PC-9 (cell line): Measurements from ENCODE around the gene ATP8B3. TPM values are rescaled to one million over a fixed set of nuclear protein-coding genes. Genes with fewer than 3 reads are reported as not detected.

ENCODE experiments used
- BruUV-seq: library from RNA; stranded (reverse); fragments of 400-500 nt; replicated peaks from 2 replicates; lab custom pipeline; 2021; lab: Mats Ljungman, UMichigan
- CTCF ChIA-PET: fragments of 300-600 bp; sonication (Branson Sonifier 250); formaldehyde crosslinking; loops from one replicate; lab custom pipeline; 2022; ENCODE audit warnings: antibody characterized with exemption; lab: Charles Lee
- POLR2A ChIA-PET: fragments of 300-600 bp; sonication (Branson Sonifier 250); formaldehyde crosslinking; loops from one replicate; lab custom pipeline; 2022; ENCODE audit warnings: antibody characterized with exemption; ENCODE audit not compliant: unreplicated experiment; lab: Charles Lee
- DNase-seq, 2 experiments: peaks; one replicate each; pipeline versions ENCODE4 v3.0.0 to v3.0.0-alpha.2; 2015 to 2022; ENCODE audit warnings: mixed read lengths in 1 of 2
- H2AFZ ChIP-seq: fragments of 200-600 bp; sonication (generic); 2 replicates; pipeline ENCODE4 v1.8.1; 2017; ENCODE audit warnings: antibody characterized with exemption
- H3F3A ChIP-seq: fragments of 200-600 bp; sonication (generic); 2 replicates; pipeline ENCODE4 v1.8.1; 2017; ENCODE audit warnings: antibody characterized with exemption, mild to moderate bottlenecking, low read depth; ENCODE audit not compliant: insufficient read depth
- H3K27ac ChIP-seq: fragments of 200-600 bp; sonication (generic); 2 replicates; pipeline ENCODE4 v1.6.1; 2016; ENCODE audit warnings: mixed run types
- H3K27me3 ChIP-seq: fragments of 200-600 bp; sonication (generic); 2 replicates; pipeline ENCODE4 v1.6.1; 2016; ENCODE audit warnings: low read depth, mixed run types; ENCODE audit not compliant: insufficient read depth
- H3K36me3 ChIP-seq: fragments of 200-600 bp; sonication (generic); 2 replicates; pipeline ENCODE4 v1.6.1; 2016; ENCODE audit warnings: low read depth, mixed run types
- H3K4me1 ChIP-seq: fragments of 200-600 bp; sonication (generic); replicated peaks from 2 replicates; pipeline ENCODE4 v1.6.1; 2016; ENCODE audit warnings: mixed run types; ENCODE audit not compliant: insufficient read depth
- H3K4me2 ChIP-seq: fragments of 200-600 bp; sonication (generic); 2 replicates; pipeline ENCODE4 v1.6.1; 2017; ENCODE audit warnings: mixed run types
- H3K4me3 ChIP-seq: fragments of 200-600 bp; sonication (generic); 2 replicates; pipeline ENCODE4 v1.6.1; 2016; ENCODE audit warnings: mixed run types
- H3K79me2 ChIP-seq: fragments of 200-600 bp; sonication (generic); 2 replicates; pipeline ENCODE4 v1.6.1; 2017; ENCODE audit warnings: low read depth, mixed run types
- H3K9me2 ChIP-seq: fragments of 200-600 bp; sonication (generic); 2 replicates; pipeline ENCODE4 v1.8.1; 2017; ENCODE audit warnings: mild to moderate bottlenecking; ENCODE audit not compliant: insufficient read depth
- H3K9me3 ChIP-seq: fragments of 200-600 bp; sonication (generic); 2 replicates; pipeline ENCODE4 v1.8.1; 2016; ENCODE audit warnings: low read depth; ENCODE audit not compliant: insufficient read depth
- H4K20me1 ChIP-seq: fragments of 200-600 bp; sonication (generic); 2 replicates; pipeline ENCODE4 v1.8.1; 2017; ENCODE audit not compliant: insufficient read depth
- EZH2 ChIP-seq: fragments of 200-600 bp; sonication (generic); IDR thresholded peaks from 2 replicates; pipeline ENCODE4 v1.8.0; 2017; ENCODE audit warnings: antibody characterized with exemption, low read depth
- intact Hi-C: fragments of 100-400 bp; cut with micrococcal nuclease; formaldehyde crosslinking; loops from one replicate; pipeline ENCODE4 v1.10.0; 2022; ENCODE audit not compliant: unreplicated experiment
- microRNA-seq: library from miRNA; unstranded; fragments of <30 nt; microRNA quantifications from one replicate; pipeline ENCODE4 v1.2.0, GENCODE V29; 2021; ENCODE audit warnings: borderline number of aligned reads, borderline replicate concordance
- total RNA-seq: library from RNA; stranded (reverse); gene quantifications from 2 replicates; pipeline ENCODE4 v1.2.3, GENCODE V29; 2021
- TF ChIP-seq, protein P1 (sequence below): fragments of 200-600 bp; sonication (generic); conservative IDR thresholded peaks from 2 replicates; pipeline ENCODE4 v1.6.1; 2017; ENCODE audit warnings: mixed run types, antibody characterized with exemption, mild to moderate bottlenecking, moderate library complexity

ATP8B3 gene
- total RNA-seq, 1 experiment from 2014 or later, result 8.3 TPM

- intact Hi-C loops, result no loop called here
- H3K36me3 ChIP-seq, result no peaks in the 10 kb centered on the region
- no peaks in the 10 kb centered on the region for H4K20me1 ChIP-seq
- no peaks in the 10 kb centered on the region for H3K79me2 ChIP-seq
- H3K27me3 ChIP-seq, result no peaks in the 10 kb centered on the region
- H3K27ac ChIP-seq, result no peak overlapping the region
- POLR2A ChIA-PET, result no interaction called here
- H3K4me2 ChIP-seq, result no peak overlapping the region
- H3K4me1 ChIP-seq, result no peaks in the 10 kb centered on the region
- H2AFZ ChIP-seq, result no peak overlapping the region
- H3K9me3 ChIP-seq, result no peaks in the 10 kb centered on the region
- no TSS peak for BruUV-seq
- H3K4me3 ChIP-seq, result no peak overlapping the region
- H3F3A ChIP-seq, result no peaks in the 10 kb centered on the region
- H3K9me2 ChIP-seq, result no peaks in the 10 kb centered on the region
- no peak for DNase-seq
- TF ChIP-seq, protein P1, sequence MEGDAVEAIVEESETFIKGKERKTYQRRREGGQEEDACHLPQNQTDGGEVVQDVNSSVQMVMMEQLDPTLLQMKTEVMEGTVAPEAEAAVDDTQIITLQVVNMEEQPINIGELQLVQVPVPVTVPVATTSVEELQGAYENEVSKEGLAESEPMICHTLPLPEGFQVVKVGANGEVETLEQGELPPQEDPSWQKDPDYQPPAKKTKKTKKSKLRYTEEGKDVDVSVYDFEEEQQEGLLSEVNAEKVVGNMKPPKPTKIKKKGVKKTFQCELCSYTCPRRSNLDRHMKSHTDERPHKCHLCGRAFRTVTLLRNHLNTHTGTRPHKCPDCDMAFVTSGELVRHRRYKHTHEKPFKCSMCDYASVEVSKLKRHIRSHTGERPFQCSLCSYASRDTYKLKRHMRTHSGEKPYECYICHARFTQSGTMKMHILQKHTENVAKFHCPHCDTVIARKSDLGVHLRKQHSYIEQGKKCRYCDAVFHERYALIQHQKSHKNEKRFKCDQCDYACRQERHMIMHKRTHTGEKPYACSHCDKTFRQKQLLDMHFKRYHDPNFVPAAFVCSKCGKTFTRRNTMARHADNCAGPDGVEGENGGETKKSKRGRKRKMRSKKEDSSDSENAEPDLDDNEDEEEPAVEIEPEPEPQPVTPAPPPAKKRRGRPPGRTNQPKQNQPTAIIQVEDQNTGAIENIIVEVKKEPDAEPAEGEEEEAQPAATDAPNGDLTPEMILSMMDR, result no peak
- no peak for TF ChIP-seq EZH2
- CTCF ChIA-PET, result no interaction called here
These were observed 77.6 kb downstream of the ATP8B3 start for GRCh38 chr19:1734321-1734966.

Small RNA genes within 50 kb of the gene (microRNA-seq; reads per million reads assigned to microRNA genes)
- gene MIR1909, result 2.7 reads per million

Other genes with a start within 250 kb of the ATP8B3 start
- 55.6 and 63.7 TPM in 2 replicates for gene MEX3D, start 244.0 kb downstream of the ATP8B3 start, total RNA-seq
- gene MBD3, start 219.4 kb downstream of the ATP8B3 start, total RNA-seq, result 129 and 143 TPM in 2 replicates
- 196 and 275 TPM in 2 replicates for gene UQCR11, start 206.8 kb downstream of the ATP8B3 start, total RNA-seq
- gene TCF3, start 159.7 kb downstream of the ATP8B3 start, total RNA-seq, result 86.6 and 98.0 TPM in 2 replicates
- 0.05 TPM in 1 of 2 replicates, not detected in the other for gene ONECUT3, start 58.8 kb downstream of the ATP8B3 start, total RNA-seq
- 25.6 and 25.8 TPM in 2 replicates for gene REXO1, start 36.2 kb upstream of the ATP8B3 start, total RNA-seq
- 26.7 and 41.2 TPM in 2 replicates for gene KLF16, start 51.3 kb upstream of the ATP8B3 start, total RNA-seq
- 33.0 and 35.9 TPM in 2 replicates for gene ABHD17A, start 73.2 kb upstream of the ATP8B3 start, total RNA-seq
- 7.8 and 10.1 TPM in 2 replicates for gene ADAT3, start 93.1 kb upstream of the ATP8B3 start, total RNA-seq
- 61.7 and 69.8 TPM in 2 replicates for gene SCAMP4, start 93.1 kb upstream of the ATP8B3 start, total RNA-seq
- gene CSNK1G2, start 128.9 kb upstream of the ATP8B3 start, total RNA-seq, result 58.2 and 58.3 TPM in 2 replicates
- gene BTBD2, start 203.4 kb upstream of the ATP8B3 start, total RNA-seq, result 79.2 and 81.0 TPM in 2 replicates
- gene MKNK2, start 239.0 kb upstream of the ATP8B3 start, total RNA-seq, result 132 and 166 TPM in 2 replicates